Gastroesophageal sphincter (tissue), 4 donors: ENCODE data around the gene ZDHHC6. TPM values are rescaled to one million over a fixed set of nuclear protein-coding genes. Genes with fewer than 3 reads are reported as not detected.

Experiments used
- ATAC-seq: fragments of 150-250 bp; one replicate; pipeline ENCODE4 v1.9.1; 2016; ENCODE audit warnings: mild to moderate bottlenecking, moderate library complexity
- H3K27ac ChIP-seq, 4 donors: fragments of 200-600 bp; sonication (generic) in 3 of 4; 1 replicate in 3 of 4; 2 replicates in 1 of 4; pipeline ENCODE4 v1.5.1; 2016 to 2019
- H3K27me3 ChIP-seq: fragments of 200-600 bp; sonication (generic); one replicate; pipeline ENCODE4 v1.5.1; 2019
- H3K36me3 ChIP-seq, 2 donors: fragments of 200-600 bp; sonication (generic); one replicate each; pipeline ENCODE4 v1.5.1; 2019; ENCODE audit warnings: control low read depth in 1 of 2
- H3K4me1 ChIP-seq, 3 donors: fragments of 200-600 bp; sonication (generic); 1 replicate in 2 of 3; 2 replicates in 1 of 3; pipeline ENCODE4 v1.5.1; 2016 to 2019; ENCODE audit warnings: control low read depth in 2 of 3
- H3K4me3 ChIP-seq, 2 donors: fragments of 200-600 bp; sonication (generic); one replicate each; pipeline ENCODE4 v1.5.1; 2019; ENCODE audit warnings: mild to moderate bottlenecking in 1 of 2, moderate library complexity in 1 of 2
- H3K9me3 ChIP-seq, 3 donors: fragments of 200-600 bp; sonication (generic); one replicate each; pipeline ENCODE4 v1.5.1; 2017 to 2019; ENCODE audit warnings: control low read depth in 2 of 3
- CTCF ChIP-seq, 4 experiments: fragments of 200-600 bp in 2 of 4; fragments of 450-650 bp in 2 of 4; sonication (generic) in 1 of 4; IDR thresholded peaks; one replicate each; pipeline ENCODE4 v1.5.1; 2017 to 2019; ENCODE audit warnings: antibody characterized with exemption in 4 of 4, mild to moderate bottlenecking in 2 of 4, moderate library complexity in 2 of 4
- EP300 ChIP-seq: sonication (generic); formaldehyde crosslinking; IDR thresholded peaks from one replicate; pipeline ENCODE4 v1.6.1; 2017; ENCODE audit warnings: antibody characterized with exemption, mild to moderate bottlenecking
- POLR2A ChIP-seq, 2 donors: fragments of 450-650 bp; IDR thresholded peaks; one replicate each; pipeline ENCODE4 v1.6.1; 2017; ENCODE audit warnings: antibody characterized with exemption in 2 of 2, mild to moderate bottlenecking in 2 of 2, moderate library complexity in 1 of 2
- POLR2AphosphoS5 ChIP-seq: sonication (generic); formaldehyde crosslinking; IDR thresholded peaks from one replicate; pipeline ENCODE4 v1.6.1; 2017; ENCODE audit warnings: antibody characterized with exemption
- WGBS, 2 donors: methylation state at CpG; one replicate each; pipeline ENCODE4 v1.1.5; 2018; ENCODE audit warnings: low coverage in 1 of 2; 5-methylcytosine and 5-hydroxymethylcytosine counted together
- total RNA-seq, 4 donors: library from RNA; depleted of rRNA; stranded (reverse); fragments of >200 nt; gene quantifications; one replicate each; pipeline ENCODE4 v1.1.0, GENCODE V29; 2016

The ZDHHC6 gene
- total RNA-seq, 4 donors from 2014 or later: 12.0 to 28.2 (median 21.4) TPM

- H3K36me3 ChIP-seq: peaks cover 3 to 98% of the 10 kb centered on the region in 2 donors
- H3K27me3 ChIP-seq: no peaks in the 10 kb centered on the region
- H3K9me3 ChIP-seq: no peaks in the 10 kb centered on the region
- H3K27ac ChIP-seq: no peak overlapping the region
- no peak for TF ChIP-seq POLR2AphosphoS5
- TF ChIP-seq CTCF (IDR thresholded peaks at IDR 0.05): no peak
- TF ChIP-seq EP300: no peak
- TF ChIP-seq POLR2A (IDR thresholded peaks at IDR 0.05): no peak
- 29 to 90% methylated on average over 1 to 8 of the region's 15 CpGs for WGBS, 2 donors
- H3K4me1 ChIP-seq: no peaks in the 10 kb centered on the region
- no peak overlapping the region for H3K4me3 ChIP-seq
- no peak for ATAC-seq
Observed at GRCh38 chr10:112429654-112430230, 17.0 kb downstream of the ZDHHC6 start.

DNA sequence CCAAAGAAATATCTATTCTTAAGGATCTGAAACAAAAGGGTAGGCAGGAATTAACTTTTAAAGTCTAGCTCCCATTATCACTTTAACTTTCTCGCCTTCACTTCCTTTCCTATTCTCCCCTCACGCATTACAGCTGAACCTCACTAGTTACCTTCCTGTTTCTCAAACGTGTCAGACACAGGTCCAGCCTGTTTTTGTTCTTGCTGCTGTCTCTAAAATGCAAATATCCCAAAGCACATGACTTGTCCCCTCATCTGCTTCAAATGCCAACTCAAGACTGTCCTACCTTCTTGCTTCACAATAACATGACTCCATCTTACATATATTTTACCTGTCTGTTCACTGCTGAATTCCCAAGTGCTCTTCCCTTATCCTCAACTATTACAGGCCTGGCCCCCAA, 17.6 kb downstream of the ZDHHC6 start:
- H3K4me3 ChIP-seq: no peak overlapping the region
- no peaks in the 10 kb centered on the region for H3K27me3 ChIP-seq
- WGBS, 2 donors: 72 to 73% methylated on average over 3 of the region's 3 CpGs
- peaks cover 3 to 98% of the 10 kb centered on the region in 2 donors for H3K36me3 ChIP-seq
- H3K27ac ChIP-seq: no peak overlapping the region
- ATAC-seq: no peak
- H3K4me1 ChIP-seq: no peaks in the 10 kb centered on the region
- no peaks in the 10 kb centered on the region for H3K9me3 ChIP-seq
- TF ChIP-seq POLR2AphosphoS5: no peak
- TF ChIP-seq CTCF (IDR thresholded peaks at IDR 0.05): no peak
- no peak for TF ChIP-seq EP300
- TF ChIP-seq POLR2A (IDR thresholded peaks at IDR 0.05): no peak

GRCh38 chr10:112426111-112426510, 20.6 kb downstream of the ZDHHC6 start:
- WGBS, 2 donors: 63 to 79% methylated on average over 2 of the region's 2 CpGs
- TF ChIP-seq CTCF (IDR thresholded peaks at IDR 0.05): no peak
- no peak for TF ChIP-seq EP300
- no peak for TF ChIP-seq POLR2AphosphoS5
- TF ChIP-seq POLR2A (IDR thresholded peaks at IDR 0.05): no peak
- no peaks in the 10 kb centered on the region for H3K27me3 ChIP-seq
- H3K4me3 ChIP-seq: no peak overlapping the region
- ATAC-seq: no peak
- H3K9me3 ChIP-seq: no peaks in the 10 kb centered on the region
- no peaks in the 10 kb centered on the region for H3K4me1 ChIP-seq
- H3K36me3 ChIP-seq: peaks cover 0 to 88% of the 10 kb centered on the region in 2 donors
- H3K27ac ChIP-seq: no peak overlapping the region

DNA sequence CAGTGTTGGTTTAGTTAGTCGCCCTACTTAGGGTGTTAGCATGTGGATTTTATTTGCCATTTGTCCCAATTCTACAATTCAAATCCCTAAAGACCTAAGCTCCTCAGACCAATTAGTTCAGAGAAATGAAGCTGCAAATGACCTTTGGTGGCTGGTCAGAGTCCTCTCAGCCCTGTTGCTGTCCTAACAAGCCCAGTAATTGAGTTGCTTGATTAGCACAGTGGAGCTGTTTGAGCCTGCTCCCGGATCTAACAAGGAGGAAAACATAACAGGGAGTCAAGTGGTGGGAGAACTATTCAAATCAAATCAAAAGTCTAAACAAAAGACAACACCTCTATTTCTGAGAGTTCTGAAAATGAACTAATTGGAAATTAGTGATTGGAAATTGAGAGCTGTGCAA, 22.1 kb downstream of the ZDHHC6 start:
- H3K4me1 ChIP-seq: no peaks in the 10 kb centered on the region
- no peaks in the 10 kb centered on the region for H3K9me3 ChIP-seq
- no peak overlapping the region for H3K27ac ChIP-seq
- no peak for TF ChIP-seq POLR2AphosphoS5
- no peaks in the 10 kb centered on the region for H3K27me3 ChIP-seq
- ATAC-seq: no peak
- H3K4me3 ChIP-seq: no peak overlapping the region
- 53 to 60% methylated on average over 1 to 2 of the region's 2 CpGs for WGBS, 2 donors
- H3K36me3 ChIP-seq: peaks cover 0 to 73% of the 10 kb centered on the region in 2 donors

DNA sequence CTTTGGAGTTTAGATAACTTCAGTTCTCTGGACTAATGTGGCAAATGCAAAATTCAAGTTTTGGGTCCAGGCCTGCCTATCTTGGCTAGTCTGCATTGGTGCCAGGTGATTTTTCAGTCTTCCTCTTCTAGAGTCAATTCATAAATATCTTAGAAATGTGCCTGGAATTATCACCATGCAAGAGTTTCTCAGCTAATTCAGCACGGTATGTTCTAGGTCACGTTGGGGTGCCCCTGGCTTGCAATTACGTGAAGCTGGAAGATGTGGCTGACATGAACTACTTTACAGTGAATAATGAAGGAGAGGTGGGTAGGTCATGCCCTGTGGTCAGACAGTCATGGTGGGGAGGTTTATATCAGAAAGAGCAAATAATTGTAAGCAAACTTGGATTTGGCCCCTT, 25.0 kb downstream of the ZDHHC6 start:
- Histone ChIP-seq H3K27ac (no peak overlapping the region), H3K9me3 (no peaks in the 10 kb centered on the region), H3K27me3 (no peaks in the 10 kb centered on the region), H3K4me1 (no peaks in the 10 kb centered on the region), H3K4me3 (no peak overlapping the region), H3K36me3 (peaks cover 0 to 44% of the 10 kb centered on the region in 2 donors)
- ATAC-seq: no peak
- no CpG with 5 or more reads among the region's 3 CpGs for WGBS, 2 donors
- TF ChIP-seq EP300 (no peak), POLR2A (IDR thresholded peaks at IDR 0.05) (no peak), POLR2AphosphoS5 (no peak), CTCF (IDR thresholded peaks at IDR 0.05) (no peak)
